Measurements from ENCODE around the gene PRDM16. TPM values are rescaled to one million over a fixed set of nuclear protein-coding genes. Genes with fewer than 3 reads are reported as not detected.

PRDM16 gene
- total RNA-seq, 1 experiment from 2014 or later, result 0.17 TPM

DNA sequence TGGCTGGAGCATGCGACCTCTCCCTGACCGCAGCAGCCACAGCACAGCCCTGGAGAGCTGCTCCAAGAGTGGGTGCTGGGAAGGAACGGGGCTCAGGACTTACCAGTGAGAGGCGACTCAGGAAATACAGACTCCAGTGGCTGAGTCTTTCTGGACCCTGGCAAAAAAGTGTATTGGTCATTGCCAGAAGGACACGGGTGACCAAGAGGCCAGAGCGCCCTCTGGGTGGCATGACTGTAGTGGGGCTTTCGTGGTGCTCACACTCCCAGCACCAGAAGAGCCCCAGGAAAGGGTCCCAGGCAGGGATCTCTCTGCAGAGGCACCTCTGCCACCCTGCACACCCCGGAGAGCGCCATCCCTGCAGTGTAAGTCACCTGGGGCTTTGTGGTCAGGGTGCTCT, 8.9 kb upstream of the PRDM16 start:
- H3K9ac ChIP-seq (ENCODE audit: extremely low read depth, insufficient read length, low read length), result no peak overlapping the region
- H3K27me3 ChIP-seq (ENCODE audit: insufficient read depth, low read length), result peaks cover 34% of the 10 kb centered on the region; the same call in 1 of the 2 replicates
- H2AFZ ChIP-seq (ENCODE audit: low read length), result no peak overlapping the region
- H3K9me3 Mint-ChIP-seq, result no peaks in the 10 kb centered on the region; a peak in 1 of 5 replicates
- TF ChIP-seq, protein P1, sequence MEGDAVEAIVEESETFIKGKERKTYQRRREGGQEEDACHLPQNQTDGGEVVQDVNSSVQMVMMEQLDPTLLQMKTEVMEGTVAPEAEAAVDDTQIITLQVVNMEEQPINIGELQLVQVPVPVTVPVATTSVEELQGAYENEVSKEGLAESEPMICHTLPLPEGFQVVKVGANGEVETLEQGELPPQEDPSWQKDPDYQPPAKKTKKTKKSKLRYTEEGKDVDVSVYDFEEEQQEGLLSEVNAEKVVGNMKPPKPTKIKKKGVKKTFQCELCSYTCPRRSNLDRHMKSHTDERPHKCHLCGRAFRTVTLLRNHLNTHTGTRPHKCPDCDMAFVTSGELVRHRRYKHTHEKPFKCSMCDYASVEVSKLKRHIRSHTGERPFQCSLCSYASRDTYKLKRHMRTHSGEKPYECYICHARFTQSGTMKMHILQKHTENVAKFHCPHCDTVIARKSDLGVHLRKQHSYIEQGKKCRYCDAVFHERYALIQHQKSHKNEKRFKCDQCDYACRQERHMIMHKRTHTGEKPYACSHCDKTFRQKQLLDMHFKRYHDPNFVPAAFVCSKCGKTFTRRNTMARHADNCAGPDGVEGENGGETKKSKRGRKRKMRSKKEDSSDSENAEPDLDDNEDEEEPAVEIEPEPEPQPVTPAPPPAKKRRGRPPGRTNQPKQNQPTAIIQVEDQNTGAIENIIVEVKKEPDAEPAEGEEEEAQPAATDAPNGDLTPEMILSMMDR (conservative IDR thresholded peaks at IDR 0.05), result no peak
- H3K56ac ChIP-seq (ENCODE audit: insufficient read length, low read depth, low read length), result no peak overlapping the region
- H3K9me3 ChIP-seq (ENCODE audit: control insufficient read depth, low read depth, low read length), result no peaks in the 10 kb centered on the region
- no peak overlapping the region for H3K27ac Mint-ChIP-seq
- H2BK5ac ChIP-seq (ENCODE audit: insufficient read length, low read length), result no peak overlapping the region
- no peaks in the 10 kb centered on the region for H3K79me1 ChIP-seq (ENCODE audit: insufficient read depth, low read depth, low read length, poor library complexity, severe bottlenecking)
- no peak overlapping the region for H3K4me2 ChIP-seq (ENCODE audit: insufficient read depth, insufficient read length, low read length)
- DNase-seq, result peak; percentile 20
- WGBS (ENCODE audit: extremely low coverage, insufficient read length, low lambda C conversion rate), result no CpG with 5 or more reads among the region's 9 CpGs
- H4K5ac ChIP-seq (ENCODE audit: insufficient read length, low read depth, low read length), result no peak overlapping the region
- no peak overlapping the region for H3K18ac ChIP-seq (ENCODE audit: insufficient read length, low read depth, low read length)
- no peak overlapping the region for H4K8ac ChIP-seq (replicated peaks; ENCODE audit: insufficient read length, low read depth, low read length)
- H3K27me3 Mint-ChIP-seq (ENCODE audit: low read depth), result peaks cover 78% of the 10 kb centered on the region
- no peaks in the 10 kb centered on the region for H3K79me2 ChIP-seq (ENCODE audit: insufficient read depth, low read length)
- H3K4me1 Mint-ChIP-seq, result peaks cover 3 to 13% of the 10 kb centered on the region in 2 experiments; a peak in 3 of 4 replicates
- no peak overlapping the region for H2BK20ac ChIP-seq (ENCODE audit: low read depth, low read length, poor library complexity, severe bottlenecking)
- no peak overlapping the region for H3K4me3 Mint-ChIP-seq
- H3K4me1 ChIP-seq (ENCODE audit: insufficient read depth, low read length), result no peaks in the 10 kb centered on the region
- H2AK5ac ChIP-seq (ENCODE audit: insufficient read length, low read length), result no peak overlapping the region
- no peak overlapping the region for H2BK15ac ChIP-seq (ENCODE audit: low read depth, low read length)
- H2BK12ac ChIP-seq (ENCODE audit: insufficient read length, low read depth, low read length), result no peak overlapping the region
- H3K23me2 ChIP-seq (ENCODE audit: insufficient read length, low read depth, low read length, poor library complexity, severe bottlenecking), result peaks cover 6% of the 10 kb centered on the region
- no peak overlapping the region for H2BK120ac ChIP-seq (ENCODE audit: low read depth, low read length, poor library complexity, severe bottlenecking)
- no peak overlapping the region for H4K91ac ChIP-seq (ENCODE audit: insufficient read length, low read depth, low read length)
- H3K27ac ChIP-seq (ENCODE audit: insufficient read length, low read depth, low read length), result no peak overlapping the region
- no peak overlapping the region for H3K23ac ChIP-seq (ENCODE audit: insufficient read length, low read depth, low read length)
- no peak overlapping the region for H3K4ac ChIP-seq (ENCODE audit: low read depth, low read length)
- no peak overlapping the region for H3K14ac ChIP-seq (ENCODE audit: insufficient read depth, low read length)
- no peak overlapping the region for H3T11ph ChIP-seq (ENCODE audit: low read length)
- no peaks in the 10 kb centered on the region for H4K20me1 ChIP-seq (ENCODE audit: control insufficient read depth, insufficient read depth, insufficient read length)
- H3K36me3 Mint-ChIP-seq (ENCODE audit: insufficient read depth in 1 of 3, low read depth in 3 of 3), result no peaks in the 10 kb centered on the region

Data from H9 (cell line).